Chondrocyte (in vitro differentiated cells): ENCODE measurements around the gene FRMD1. TPM values are rescaled to one million over a fixed set of nuclear protein-coding genes. Genes with fewer than 3 reads are reported as not detected.
A peak's percentile ranks its signal among the peaks of the same experiment; 100 is the strongest.

Source experiments
- DNase-seq: peaks from one replicate; pipeline ENCODE4 v3.0.0; 2021; ENCODE audit warnings: mixed read lengths, low spot score
- H3K27ac Mint-ChIP-seq: one replicate; pipeline ENCODE4 v1.8.0; 2021; ENCODE audit warnings: mild to moderate bottlenecking, moderate library complexity, mixed read lengths; ENCODE audit not compliant: unreplicated experiment
- H3K27me3 Mint-ChIP-seq: 2 replicates; pipeline ENCODE4 v1.8.0; 2021; ENCODE audit warnings: low read depth, mixed read lengths
- H3K36me3 Mint-ChIP-seq: 2 replicates; pipeline ENCODE4 v1.8.0; 2021; ENCODE audit warnings: low read depth, mixed read lengths
- H3K4me1 Mint-ChIP-seq: 2 replicates; pipeline ENCODE4 v1.8.0; 2021; ENCODE audit warnings: low read depth, mild to moderate bottlenecking, mixed read lengths
- H3K4me3 Mint-ChIP-seq: one replicate; pipeline ENCODE4 v1.8.0; 2021; ENCODE audit warnings: mild to moderate bottlenecking, moderate library complexity, mixed read lengths; ENCODE audit not compliant: unreplicated experiment
- H3K9me3 Mint-ChIP-seq: 2 replicates; pipeline ENCODE4 v1.8.0; 2021; ENCODE audit warnings: low read depth, mixed read lengths
- total RNA-seq: library from RNA; stranded (reverse); gene quantifications from 3 replicates; pipeline ENCODE4 v1.2.1, GENCODE V29; 2021
- TF ChIP-seq, protein P1 (sequence below): fragments of 200-600 bp; sonication (generic); IDR thresholded peaks from 2 replicates; pipeline ENCODE4 v1.5.0; 2021; ENCODE audit warnings: antibody characterized with exemption, mild to moderate bottlenecking, moderate library complexity

The FRMD1 gene
- total RNA-seq, 1 donor from 2014 or later = 0.20 TPM

DNA sequence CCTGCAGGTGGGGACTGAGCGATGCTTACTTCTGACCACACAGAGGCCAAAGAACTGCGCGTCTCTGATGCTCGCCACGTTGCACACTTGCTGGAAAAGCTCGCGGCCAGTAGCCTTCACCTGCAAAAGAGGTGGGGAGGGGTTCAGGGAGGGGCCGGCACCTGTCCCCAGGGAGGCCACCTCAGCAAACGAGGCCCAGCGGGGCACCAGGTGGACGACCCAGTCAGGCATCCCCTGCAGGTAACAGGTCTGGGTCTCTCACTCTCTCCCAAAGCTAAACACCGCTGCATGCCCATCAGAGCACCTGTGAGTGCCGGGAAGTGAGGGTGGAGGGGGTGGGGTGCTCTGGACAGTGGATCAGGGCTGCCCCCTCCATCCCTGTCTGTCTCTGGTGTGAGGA lies 3.8 kb downstream of the FRMD1 start:
- H3K27ac Mint-ChIP-seq = no peak overlapping the region

GRCh38 chr6:168073937-168074730 lies 4.9 kb downstream of the FRMD1 start:
- TF ChIP-seq, protein P1, sequence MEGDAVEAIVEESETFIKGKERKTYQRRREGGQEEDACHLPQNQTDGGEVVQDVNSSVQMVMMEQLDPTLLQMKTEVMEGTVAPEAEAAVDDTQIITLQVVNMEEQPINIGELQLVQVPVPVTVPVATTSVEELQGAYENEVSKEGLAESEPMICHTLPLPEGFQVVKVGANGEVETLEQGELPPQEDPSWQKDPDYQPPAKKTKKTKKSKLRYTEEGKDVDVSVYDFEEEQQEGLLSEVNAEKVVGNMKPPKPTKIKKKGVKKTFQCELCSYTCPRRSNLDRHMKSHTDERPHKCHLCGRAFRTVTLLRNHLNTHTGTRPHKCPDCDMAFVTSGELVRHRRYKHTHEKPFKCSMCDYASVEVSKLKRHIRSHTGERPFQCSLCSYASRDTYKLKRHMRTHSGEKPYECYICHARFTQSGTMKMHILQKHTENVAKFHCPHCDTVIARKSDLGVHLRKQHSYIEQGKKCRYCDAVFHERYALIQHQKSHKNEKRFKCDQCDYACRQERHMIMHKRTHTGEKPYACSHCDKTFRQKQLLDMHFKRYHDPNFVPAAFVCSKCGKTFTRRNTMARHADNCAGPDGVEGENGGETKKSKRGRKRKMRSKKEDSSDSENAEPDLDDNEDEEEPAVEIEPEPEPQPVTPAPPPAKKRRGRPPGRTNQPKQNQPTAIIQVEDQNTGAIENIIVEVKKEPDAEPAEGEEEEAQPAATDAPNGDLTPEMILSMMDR = no peak
- Mint-ChIP-seq H3K4me3 (no peak overlapping the region), H3K27me3 (peaks cover 2% of the 10 kb centered on the region), H3K36me3 (no peaks in the 10 kb centered on the region), H3K4me1 (peaks cover 18% of the 10 kb centered on the region), H3K9me3 (no peaks in the 10 kb centered on the region), H3K27ac (no peak overlapping the region)
- no peak for DNase-seq

More for the DNA sequence above, 3.8 kb downstream of the FRMD1 start:
- H3K4me1 Mint-ChIP-seq = peaks cover 20% of the 10 kb centered on the region
- no peak for DNase-seq
- no peak overlapping the region for H3K4me3 Mint-ChIP-seq
- H3K27me3 Mint-ChIP-seq = no peaks in the 10 kb centered on the region
- no peaks in the 10 kb centered on the region for H3K36me3 Mint-ChIP-seq
- TF ChIP-seq, protein P1 = no peak
- no peaks in the 10 kb centered on the region for H3K9me3 Mint-ChIP-seq

GRCh38 chr6:168072730-168073129 lies 6.3 kb downstream of the FRMD1 start:
- Mint-ChIP-seq H3K27ac (peak overlapping the region; percentile 82), H3K9me3 (no peaks in the 10 kb centered on the region), H3K4me3 (no peak overlapping the region), H3K36me3 (no peaks in the 10 kb centered on the region), H3K4me1 (peaks cover 8% of the 10 kb centered on the region), H3K27me3 (peaks cover 3% of the 10 kb centered on the region)
- TF ChIP-seq, protein P1 = no peak
- no peak for DNase-seq

DNA sequence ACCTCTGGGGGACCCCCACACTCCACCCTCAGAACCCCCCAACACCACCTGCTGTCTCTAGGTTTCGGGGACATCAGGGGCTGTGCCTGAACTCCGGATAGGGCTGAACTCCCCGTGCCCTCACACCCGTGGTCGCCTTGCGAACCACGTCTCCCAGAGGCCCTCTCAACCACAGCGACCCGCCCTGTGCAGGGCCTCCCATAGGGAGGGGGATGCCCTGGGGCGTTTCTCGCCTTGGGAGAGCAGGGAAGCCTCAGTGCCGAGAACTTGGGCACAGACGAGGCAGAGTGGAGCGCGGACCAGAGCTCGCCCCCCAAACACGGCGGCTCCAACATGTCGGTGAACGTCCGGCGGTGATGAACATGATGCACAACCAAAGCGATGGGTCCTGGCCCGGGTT lies 6.8 kb downstream of the FRMD1 start:
- peaks cover 8% of the 10 kb centered on the region for H3K4me1 Mint-ChIP-seq
- H3K36me3 Mint-ChIP-seq = peaks cover under 1% of the 10 kb centered on the region
- H3K4me3 Mint-ChIP-seq = no peak overlapping the region
- peaks cover 6% of the 10 kb centered on the region for H3K27me3 Mint-ChIP-seq
- no peaks in the 10 kb centered on the region for H3K9me3 Mint-ChIP-seq
- H3K27ac Mint-ChIP-seq = no peak overlapping the region
- TF ChIP-seq, protein P1 = no peak
- DNase-seq = no peak

DNA sequence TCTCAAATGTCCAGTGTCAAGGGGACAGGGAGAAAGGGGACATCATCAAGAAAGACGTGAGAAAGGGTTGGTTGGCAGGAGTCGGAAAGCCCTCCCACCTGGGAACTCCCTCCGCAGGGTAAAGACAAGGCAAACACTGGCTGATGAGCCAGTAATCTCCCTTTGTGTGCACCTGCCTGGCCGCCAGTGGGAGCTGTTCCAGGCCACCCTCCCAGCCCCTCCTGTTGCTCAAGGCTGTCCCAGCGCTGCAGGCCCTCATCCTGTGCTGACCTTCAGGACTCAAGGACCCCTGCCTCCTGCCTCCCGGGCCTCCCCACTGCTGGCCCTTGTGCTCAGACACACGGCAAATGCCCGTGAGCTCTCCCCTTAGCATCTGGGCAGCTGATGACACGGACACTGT lies 7.4 kb downstream of the FRMD1 start:
- no peak for DNase-seq
- H3K36me3 Mint-ChIP-seq = peaks cover 2% of the 10 kb centered on the region
- no peak overlapping the region for H3K27ac Mint-ChIP-seq
- TF ChIP-seq, protein P1 = peak; percentile 21
- H3K4me1 Mint-ChIP-seq = peaks cover 8% of the 10 kb centered on the region
- no peaks in the 10 kb centered on the region for H3K9me3 Mint-ChIP-seq
- no peak overlapping the region for H3K4me3 Mint-ChIP-seq
- H3K27me3 Mint-ChIP-seq = peaks cover 7% of the 10 kb centered on the region
